NCI-H1694 treated with DMSO at 0.1 percent for 48 hours (cell line): Measurements from ENCODE around the gene ARID3A.

Experiments used
- DNase-seq: peaks from one replicate; lab custom pipeline; 2025; lab: John Stamatoyannopoulos, UW

Gene ARID3A

DNA sequence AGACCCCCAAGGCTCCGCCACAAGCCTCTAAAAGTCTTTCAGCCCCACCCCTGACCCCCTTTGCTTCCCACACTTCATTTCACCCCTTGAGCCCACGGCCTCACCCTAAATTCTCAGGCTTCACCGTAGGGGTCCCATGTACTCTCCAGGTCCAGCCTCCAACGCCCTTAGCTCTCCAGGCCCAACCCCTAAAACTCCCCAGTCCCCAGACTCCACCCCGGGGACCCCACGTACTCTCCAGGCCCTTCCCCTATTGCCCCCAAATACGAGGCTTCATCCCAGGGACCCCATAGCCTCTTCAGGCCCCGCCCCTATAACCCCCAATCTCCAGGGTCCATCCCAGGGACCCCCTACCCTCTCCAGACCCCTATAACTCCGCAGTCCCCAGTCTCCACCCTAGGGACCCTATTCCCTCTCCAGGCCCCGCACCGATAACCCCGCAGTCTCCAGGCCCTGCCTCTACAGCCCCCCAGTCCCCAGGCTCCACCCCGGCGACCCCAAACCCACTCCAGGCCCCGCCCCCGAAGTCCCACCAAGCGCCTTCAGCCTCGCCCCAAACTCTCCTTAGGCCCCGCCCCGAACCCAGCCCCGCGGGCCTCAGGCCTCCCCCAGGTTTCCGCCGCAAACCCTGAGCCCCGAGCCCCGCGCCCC, 33.5 kb upstream of the ARID3A start:
- no peak for DNase-seq

GRCh38 chr19:892894-893689, 32.7 kb upstream of the ARID3A start, which contains the start of the genes MED16 and RNU6-9:
Gene MED16 (minus strand): TSS chr19:893187. CDS start chr19:891131, 2,056 bp downstream.
Gene RNU6-9 (plus strand): TSS chr19:893484.
- DNase-seq, result peak; percentile 87

DNA sequence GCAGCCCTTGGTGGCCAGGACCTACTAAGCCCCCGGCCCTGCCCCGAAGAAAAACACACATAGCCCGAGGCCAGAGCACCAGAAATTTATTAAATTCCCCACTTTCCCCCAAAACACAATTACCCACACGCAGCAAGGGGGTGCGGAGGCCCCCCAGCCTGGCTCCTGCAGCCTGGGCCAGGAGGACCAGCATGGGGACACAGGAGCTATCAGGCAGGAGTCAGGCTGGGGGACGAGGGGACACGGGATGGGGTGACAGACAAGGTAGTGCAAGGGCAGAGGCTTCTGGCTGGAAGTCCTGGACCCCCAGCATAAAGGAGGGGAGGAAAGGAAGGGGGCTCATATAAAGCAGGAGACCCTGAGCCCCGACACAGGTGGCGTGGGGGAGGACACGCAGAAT, 29.4 kb upstream of the ARID3A start:
- no peak for DNase-seq

GRCh38 chr19:896999-897398, 28.8 kb upstream of the ARID3A start:
- no peak for DNase-seq

- DNase-seq, result no peak
These were observed 28.3 kb upstream of the ARID3A start for GRCh38 chr19:897442-898039.

- peak; percentile 61 for DNase-seq
These were observed 27.2 kb upstream of the ARID3A start for GRCh38 chr19:898663-899062.

- no peak for DNase-seq
These were observed 26.3 kb upstream of the ARID3A start for GRCh38 chr19:899336-900042.

DNA sequence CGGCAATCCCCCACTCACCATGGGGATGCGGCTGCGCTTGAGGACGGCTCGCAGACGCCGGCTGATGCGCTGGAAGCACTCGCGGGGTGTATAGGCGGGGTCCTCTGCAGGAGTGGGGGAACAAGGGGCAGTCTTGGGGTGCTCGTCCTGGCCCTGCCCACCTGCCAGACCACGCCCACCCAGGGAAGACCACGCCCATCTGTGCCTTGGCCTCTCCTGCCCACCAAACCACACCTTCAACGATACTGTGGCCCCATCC, 25.9 kb upstream of the ARID3A start:
- no peak for DNase-seq

GRCh38 chr19:900302-901111, 25.3 kb upstream of the ARID3A start:
- no peak for DNase-seq

GRCh38 chr19:901216-902092, 24.4 kb upstream of the ARID3A start:
- DNase-seq, result no peak

DNA sequence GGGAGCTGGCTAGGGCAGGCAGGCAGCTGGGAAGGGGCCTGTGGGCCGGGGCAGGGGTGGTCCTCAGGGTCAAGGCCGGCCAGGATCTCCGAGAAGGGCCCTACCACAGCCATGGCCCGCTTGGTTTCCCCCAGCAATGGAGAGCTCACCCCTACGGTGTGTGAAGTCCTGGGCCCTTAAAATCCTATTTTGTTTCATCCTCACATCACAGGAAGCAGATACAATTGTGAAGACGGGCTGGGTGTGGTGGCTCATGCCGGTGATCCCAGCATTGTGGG, 23.8 kb upstream of the ARID3A start:
- DNase-seq, result no peak

DNA sequence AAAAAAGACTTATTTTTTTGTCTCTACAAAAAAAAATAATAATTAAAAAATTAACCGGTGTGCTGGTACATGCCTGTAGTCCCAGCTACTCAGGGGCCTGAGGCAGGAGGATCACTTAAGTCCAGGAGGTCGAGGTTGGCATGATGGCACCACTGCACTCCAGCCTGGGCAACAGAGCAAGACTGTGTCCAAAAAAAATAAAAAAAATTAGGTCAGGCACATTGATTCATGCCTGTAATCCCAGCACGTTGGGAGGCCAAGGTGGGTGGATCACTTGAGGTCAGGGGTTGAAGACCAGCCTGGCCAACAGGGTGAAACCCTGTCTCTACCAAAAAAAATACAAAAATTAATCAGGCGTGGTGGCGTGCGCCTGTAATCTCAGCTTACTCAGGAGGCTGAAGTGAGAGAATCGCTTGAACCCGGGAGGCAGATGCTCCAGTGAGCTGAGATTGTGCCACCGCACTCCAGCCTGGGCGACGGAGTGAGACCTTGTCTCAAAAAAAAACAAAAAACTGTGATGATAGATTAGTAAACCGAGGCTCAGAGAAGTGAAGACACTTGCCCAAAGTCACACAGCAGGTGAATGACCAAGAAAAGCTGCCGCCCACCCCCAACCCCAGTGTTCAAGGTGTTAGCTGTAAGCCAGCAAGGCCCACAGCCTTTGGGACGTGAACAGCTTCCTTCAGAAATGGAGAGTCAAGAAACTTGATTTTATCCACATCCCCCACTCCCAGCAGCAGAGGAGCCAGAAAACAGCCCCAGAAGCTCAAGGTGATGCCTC, 23.2 kb upstream of the ARID3A start:
- no peak for DNase-seq

GRCh38 chr19:903266-903797, 22.5 kb upstream of the ARID3A start:
- no peak for DNase-seq

DNA sequence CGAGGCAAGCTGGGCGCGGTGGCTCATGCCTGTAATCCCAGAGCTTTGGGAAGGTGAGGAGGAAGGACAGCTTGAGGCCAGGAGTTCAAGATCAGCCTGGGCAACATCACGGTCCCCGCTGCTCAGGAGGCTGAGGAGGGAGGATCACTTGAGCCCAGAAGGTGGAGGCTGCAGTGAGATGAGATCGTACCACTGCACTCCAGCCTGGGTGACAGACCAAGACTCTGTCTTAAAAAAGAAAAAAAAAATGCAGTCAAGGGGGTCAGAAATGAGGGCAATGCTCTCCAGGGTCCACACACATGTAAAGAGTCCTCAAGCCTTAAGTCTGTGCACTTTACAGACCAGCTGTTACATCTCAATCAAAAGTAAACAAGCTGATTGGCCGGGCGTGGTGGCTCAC, 21.3 kb upstream of the ARID3A start:
- DNase-seq, result no peak

DNA sequence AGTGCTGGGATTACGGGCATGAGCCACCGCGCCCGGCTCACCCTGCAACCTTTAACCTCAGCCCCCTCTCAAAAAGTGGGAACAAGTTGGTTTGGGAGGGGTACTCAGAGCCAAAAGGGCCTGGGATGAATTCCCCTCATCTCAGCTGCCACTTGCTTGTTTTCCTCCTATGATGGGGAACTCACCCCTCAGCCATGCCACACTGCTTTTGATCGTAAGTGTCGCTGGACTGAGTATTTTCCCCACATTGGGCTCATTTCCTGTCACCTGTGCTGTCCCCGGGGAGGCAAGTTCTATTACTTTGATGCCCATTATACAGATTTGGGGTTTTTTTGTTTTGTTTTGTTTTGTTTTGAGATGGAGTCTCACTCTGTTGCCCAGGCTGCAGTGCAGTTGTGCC, 19.4 kb upstream of the ARID3A start:
- DNase-seq, result no peak

- no peak for DNase-seq
These were observed 18.5 kb upstream of the ARID3A start for GRCh38 chr19:907183-907853.

- DNase-seq, result no peak
These were observed 14.4 kb upstream of the ARID3A start for GRCh38 chr19:911197-912033.
